ENCODE data around the gene CD99L2.

GRCh38 chrX:150769408-150769807 is 129.1 kb downstream of the CD99L2 start:
- no peak for TF ChIP-seq CTCF (conservative IDR thresholded peaks at IDR 0.05 in 1 of 2, IDR thresholded peaks at IDR 0.05 in 1 of 2; ENCODE audit: low read depth in 1 of 2, low read length in 2 of 2)
- no peak for TF ChIP-seq EZH2 (IDR thresholded peaks at IDR 0.05; ENCODE audit: low read length, missing control alignments)
